Activated CD8-positive, alpha-beta memory T cell treated with anti-CD3 and anti-CD28 coated beads for 36 hours (primary cell): Measurements from ENCODE around the gene ARSG. TPM values are rescaled to one million over a fixed set of nuclear protein-coding genes. Genes with fewer than 3 reads are reported as not detected.
"Not testable (repeated sequence)": the region's sequence is repeated elsewhere in the genome, so short reads cannot be mapped to it uniquely, and the experiment has no call there.

Experiments used
- CTCF ChIA-PET: fragments of 350-600 bp; sonication (Branson Sonifier 250); formaldehyde crosslinking; loops from one replicate; lab custom pipeline; 2021; ENCODE audit warnings: antibody characterized with exemption; lab: Charles Lee
- POLR2A ChIA-PET: fragments of 350-600 bp; sonication (Branson Sonifier 250); formaldehyde crosslinking; loops from one replicate; lab custom pipeline; 2021; ENCODE audit warnings: antibody characterized with exemption; lab: Charles Lee
- total RNA-seq, 2 experiments: library from RNA; stranded (reverse); gene quantifications; one replicate each; pipeline ENCODE4 v1.2.3, GENCODE V29; 2021

The ARSG gene
- total RNA-seq, 2 experiments from 2014 or later: 8.3 to 9.9 TPM

DNA sequence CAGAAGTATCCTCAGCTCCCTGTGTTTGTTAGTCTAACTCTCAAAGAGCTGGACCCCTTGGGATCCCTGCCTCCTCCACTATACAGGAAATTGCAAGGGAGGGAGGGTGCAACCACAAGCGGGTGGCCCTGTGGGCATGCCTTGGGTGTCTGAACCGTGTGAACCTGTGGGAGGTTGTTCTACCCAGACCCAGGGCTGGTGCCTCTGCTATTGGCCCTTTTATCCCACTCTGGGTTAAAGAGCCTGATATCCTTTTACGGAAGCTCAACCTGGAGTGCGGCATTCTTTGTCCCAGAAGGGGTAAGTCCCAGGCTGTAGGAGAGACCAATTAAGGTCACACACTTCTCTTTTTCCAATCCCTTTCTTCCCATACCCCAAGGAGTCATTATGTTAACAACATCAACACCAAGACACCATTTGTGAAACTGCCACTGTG is 53.4 kb downstream of the ARSG start:
- POLR2A ChIA-PET: interaction anchor here (1.3 to 1.7 kb wide), 2 partner anchors 53 to 113 kb away, joined by 4 to 7 read pairs; partner anchors contain the start of gene WIPI1
- CTCF ChIA-PET: interaction anchor here (1.0 to 1.1 kb wide), 2 partner anchors 9 to 172 kb away, joined by 3 read pairs; no protein-coding TSS in a partner anchor

DNA sequence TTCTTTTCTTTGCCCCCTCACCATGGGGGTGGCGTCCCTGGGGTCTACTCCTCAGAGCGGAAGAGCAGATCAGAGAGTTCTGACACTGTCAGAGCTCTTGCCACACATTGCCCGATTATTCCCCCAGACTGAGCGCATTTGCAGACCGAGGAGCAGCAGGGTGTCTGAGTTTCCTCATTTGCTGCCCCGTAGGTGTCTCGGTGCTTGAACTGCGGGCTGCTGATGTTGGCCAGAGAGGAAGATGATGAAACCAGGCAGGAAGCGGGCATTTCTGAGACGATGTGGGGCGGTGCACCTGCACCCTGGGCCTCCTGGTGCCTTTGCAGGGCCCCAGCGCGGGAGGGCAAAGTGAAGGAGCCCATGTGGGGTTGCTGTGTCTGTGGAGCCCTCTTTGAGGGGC is 55.2 kb downstream of the ARSG start:
- CTCF ChIA-PET: interaction anchor here (1.5 to 1.7 kb wide), 2 partner anchors 10 to 118 kb away, joined by 4 read pairs; no protein-coding TSS in a partner anchor

DNA sequence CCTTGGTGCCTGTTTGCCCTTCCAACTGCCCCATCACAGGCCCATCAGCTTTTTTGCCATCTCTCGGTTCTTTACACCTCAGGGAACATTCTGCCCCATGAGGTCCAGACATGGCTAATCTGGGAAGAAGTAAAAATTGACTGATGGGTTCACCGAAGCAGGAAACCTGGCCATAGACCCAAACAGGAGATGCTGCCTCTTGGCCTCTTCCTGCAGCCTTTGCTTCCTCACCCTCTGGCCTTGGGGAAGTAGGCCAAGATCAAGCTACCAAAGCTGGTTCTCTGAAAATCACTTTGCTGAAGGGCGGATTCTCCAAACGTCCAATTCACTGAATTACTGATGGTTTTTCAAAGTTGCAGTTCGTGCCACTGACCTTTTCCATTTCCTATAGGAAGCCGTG is 56.1 kb downstream of the ARSG start:
- ChIA-PET CTCF (interaction anchor here (1.5 to 1.7 kb wide), 2 partner anchors 10 to 118 kb away, joined by 4 read pairs; no protein-coding TSS in a partner anchor), POLR2A (interaction anchor here (0.9 kb wide), 1 partner anchor 56 kb away, joined by 5 read pairs; the partner anchor contains the start of genes ARSG and SLC16A6)

More for the DNA sequence above, 55.2 kb downstream of the ARSG start:
- POLR2A ChIA-PET: interaction anchor here (0.5 to 1.1 kb wide), 2 partner anchors 55 to 72 kb away, joined by 3 read pairs; no protein-coding TSS in a partner anchor

DNA sequence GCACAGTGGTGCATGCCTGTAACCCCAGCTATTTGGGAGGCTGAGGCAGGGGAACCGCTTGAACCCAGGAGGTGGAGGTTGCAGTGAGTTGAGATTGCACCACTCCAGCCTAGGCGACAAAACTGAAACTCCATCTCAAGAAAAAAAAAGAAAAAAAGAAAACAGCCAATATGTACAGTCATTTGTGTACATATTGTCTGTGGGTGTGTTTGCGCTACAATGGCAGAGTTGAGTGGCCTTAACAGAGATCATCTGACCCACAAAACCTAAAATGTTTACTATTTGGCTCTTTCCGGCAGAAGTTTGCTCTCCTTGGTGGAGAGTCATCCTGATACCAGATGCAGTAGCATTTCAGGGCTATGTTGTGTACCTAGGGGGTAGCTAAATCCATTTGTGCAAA is 57.9 kb downstream of the ARSG start:
- POLR2A ChIA-PET: interaction anchor here (2.9 kb wide), 1 partner anchor 58 kb away, joined by 15 read pairs; the partner anchor contains the start of genes ARSG and SLC16A6

DNA sequence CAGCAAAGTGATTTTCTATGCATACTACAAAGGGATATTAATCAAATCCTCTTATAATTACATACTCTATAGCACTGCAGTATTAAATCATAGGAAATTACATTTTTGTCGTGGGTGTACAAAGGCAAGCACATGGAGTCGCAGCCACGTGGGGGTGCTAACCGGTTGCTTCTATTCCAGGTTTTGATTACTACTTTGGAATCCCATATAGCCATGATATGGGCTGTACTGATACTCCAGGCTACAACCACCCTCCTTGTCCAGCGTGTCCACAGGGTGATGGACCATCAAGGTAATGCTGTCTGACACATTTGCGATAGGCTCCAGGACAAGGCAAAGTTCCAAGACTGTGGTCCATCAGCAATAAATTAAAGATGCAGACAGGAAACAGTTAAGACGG is 60.1 kb downstream of the ARSG start:
- POLR2A ChIA-PET: no interaction called here
- CTCF ChIA-PET: no interaction called here

More for the DNA sequence above, 57.9 kb downstream of the ARSG start:
- CTCF ChIA-PET: interaction anchor here (1.2 to 1.6 kb wide), 2 partner anchors 9 to 50 kb away, joined by 3 to 5 read pairs; no protein-coding TSS in a partner anchor

DNA sequence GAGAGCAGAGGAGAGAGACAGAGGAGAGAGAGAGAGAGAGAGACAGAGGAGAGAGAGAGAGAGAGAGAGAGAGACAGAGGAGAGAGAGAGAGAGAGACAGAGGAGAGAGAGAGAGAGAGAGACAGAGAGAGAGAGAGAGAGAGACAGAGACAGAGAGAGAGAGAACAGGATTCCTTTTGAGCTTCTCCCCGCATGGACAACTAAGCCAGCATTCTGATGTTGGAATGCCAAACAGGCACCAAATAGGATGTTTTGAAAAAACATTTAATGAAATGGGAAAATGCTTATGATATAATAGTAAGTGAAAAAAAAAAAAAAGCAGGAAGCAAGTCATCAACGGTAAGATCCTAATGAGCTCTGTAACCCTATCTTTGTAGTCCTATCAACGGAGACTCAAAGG is 60.7 kb downstream of the ARSG start:
- CTCF ChIA-PET: interaction anchor here (0.7 to 1.2 kb wide), 3 partner anchors 31 to 99 kb away, joined by 3 read pairs; no protein-coding TSS in a partner anchor
- POLR2A ChIA-PET: interaction anchor here (0.6 to 0.7 kb wide), 2 partner anchors 60 to 62 kb away, joined by 3 to 4 read pairs; no protein-coding TSS in a partner anchor

DNA sequence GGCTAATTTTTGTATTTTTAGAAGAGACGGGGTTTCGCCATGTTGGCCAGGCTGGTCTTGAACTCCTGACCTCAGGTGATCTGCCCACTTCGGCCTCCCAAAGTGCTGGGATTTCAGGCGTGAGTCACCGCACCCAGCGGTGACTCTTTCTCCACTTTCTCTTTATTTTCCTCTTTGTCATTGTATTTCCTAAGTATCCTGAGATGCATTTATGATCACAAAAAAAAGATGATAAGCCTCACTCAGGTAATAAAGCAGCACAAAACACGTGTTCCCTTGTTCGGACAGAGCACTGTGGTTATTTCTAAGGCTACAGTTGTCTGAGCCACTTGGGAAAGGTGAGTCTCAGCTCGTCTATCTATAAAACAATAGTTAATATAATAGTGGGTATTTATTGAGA is 61.4 kb downstream of the ARSG start:
- CTCF ChIA-PET: interaction anchor here (0.7 to 1.9 kb wide), 4 partner anchors 8 to 100 kb away, joined by 3 to 7 read pairs (median 3); no protein-coding TSS in a partner anchor
- POLR2A ChIA-PET: interaction anchor here (0.6 kb wide), 1 partner anchor 60 kb away, joined by 3 read pairs; no protein-coding TSS in a partner anchor

DNA sequence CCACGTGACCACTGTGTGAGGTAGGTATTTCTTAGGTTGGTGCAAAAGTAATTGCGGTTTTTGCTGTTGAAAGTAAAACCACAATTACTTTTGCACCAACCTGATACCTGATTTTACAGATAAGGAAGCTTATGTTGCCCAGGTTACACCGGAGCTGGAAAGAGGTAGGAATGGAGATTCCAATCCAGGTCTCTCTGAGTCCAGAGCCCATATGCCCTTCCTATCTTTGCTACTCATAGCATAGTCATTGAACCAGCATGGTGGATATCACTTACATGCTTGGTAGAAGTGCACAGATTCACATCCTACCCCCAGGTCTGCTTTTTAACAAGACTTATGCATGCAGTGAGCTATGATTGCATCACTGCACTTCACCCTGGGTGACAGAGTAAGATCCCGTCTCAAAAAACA is 61.8 kb downstream of the ARSG start:
- ChIA-PET CTCF (interaction anchor here (1.2 to 1.9 kb wide), 3 partner anchors 8 to 32 kb away, joined by 3 to 7 read pairs (median 3); no protein-coding TSS in a partner anchor), POLR2A (no interaction called here)

DNA sequence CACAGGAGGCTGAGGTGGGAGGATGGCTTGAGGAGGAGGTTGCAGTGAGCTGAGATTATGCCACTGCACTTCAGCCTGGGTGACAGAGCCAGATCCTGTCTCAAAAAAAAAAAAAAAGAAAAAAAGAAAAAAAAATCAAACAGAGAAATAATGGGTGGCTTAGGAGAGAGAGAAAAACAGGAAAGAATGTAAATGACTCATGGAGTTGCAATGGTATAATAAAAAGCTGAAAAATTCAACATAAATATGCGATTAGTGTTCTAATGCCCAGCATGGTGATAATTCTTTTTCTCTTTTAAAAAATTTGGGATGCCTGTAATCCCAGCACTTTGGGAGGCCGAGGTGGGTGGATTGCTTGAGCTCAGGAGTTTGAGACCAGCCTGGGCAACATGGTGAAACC is 63.0 kb downstream of the ARSG start:
- ChIA-PET CTCF (interaction anchor here (0.9 to 1.0 kb wide), 2 partner anchors 45 to 153 kb away, joined by 3 read pairs; no protein-coding TSS in a partner anchor), POLR2A (interaction anchor here (0.7 to 1.2 kb wide), 4 partner anchors 39 to 173 kb away, joined by 3 to 5 read pairs (median 4); partner anchors contain the start of genes ARSG and SLC16A6)

DNA sequence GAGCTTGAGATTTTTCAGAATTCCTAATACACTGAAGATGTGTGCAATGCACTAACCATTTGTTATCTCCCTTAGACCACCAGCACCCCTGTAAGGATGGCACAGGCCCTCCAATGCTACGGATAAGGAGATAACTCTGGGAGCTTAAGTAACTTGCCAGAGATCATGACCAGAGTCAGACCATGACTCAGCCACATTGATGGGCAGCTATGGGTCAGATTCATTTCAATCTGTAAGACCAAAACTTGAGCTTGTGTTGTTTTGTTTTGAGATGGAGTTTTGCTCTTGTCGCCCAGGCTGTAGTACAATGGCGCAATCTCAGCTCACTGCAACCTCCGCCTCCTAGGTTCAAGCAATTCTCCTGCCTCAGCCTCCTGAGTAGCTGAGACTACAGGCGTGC is 63.8 kb downstream of the ARSG start:
- CTCF ChIA-PET: interaction anchor here (1.0 kb wide), 1 partner anchor 44 kb away, joined by 3 read pairs; no protein-coding TSS in a partner anchor

DNA sequence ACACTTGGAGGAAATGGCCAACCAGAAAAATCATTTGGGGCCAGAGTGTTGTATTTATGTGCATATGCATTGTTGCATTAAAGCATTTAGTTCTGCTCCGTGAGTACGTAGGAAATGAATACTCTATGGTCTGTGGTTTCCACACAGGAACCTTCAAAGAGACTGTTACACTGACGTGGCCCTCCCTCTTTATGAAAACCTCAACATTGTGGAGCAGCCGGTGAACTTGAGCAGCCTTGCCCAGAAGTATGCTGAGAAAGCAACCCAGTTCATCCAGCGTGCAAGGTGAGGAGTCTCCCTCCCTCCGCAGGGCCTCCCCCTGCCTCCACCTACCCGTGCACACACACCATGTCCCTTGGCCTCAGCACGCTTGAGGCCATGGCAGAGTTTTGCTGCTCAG is 65.2 kb downstream of the ARSG start:
- ChIA-PET POLR2A (interaction anchor here (1.4 kb wide), 1 partner anchor 66 kb away, joined by 6 read pairs; the partner anchor contains the start of genes ARSG and SLC16A6), CTCF (interaction anchor here (0.6 to 1.1 kb wide), 4 partner anchors 10 to 226 kb away, joined by 3 to 4 read pairs (median 3); no protein-coding TSS in a partner anchor)

More for the DNA sequence above, 63.8 kb downstream of the ARSG start:
- POLR2A ChIA-PET: interaction anchor here (0.6 to 1.2 kb wide), 4 partner anchors 58 to 107 kb away, joined by 3 to 5 read pairs (median 4); partner anchors contain the start of genes ARSG and SLC16A6

DNA sequence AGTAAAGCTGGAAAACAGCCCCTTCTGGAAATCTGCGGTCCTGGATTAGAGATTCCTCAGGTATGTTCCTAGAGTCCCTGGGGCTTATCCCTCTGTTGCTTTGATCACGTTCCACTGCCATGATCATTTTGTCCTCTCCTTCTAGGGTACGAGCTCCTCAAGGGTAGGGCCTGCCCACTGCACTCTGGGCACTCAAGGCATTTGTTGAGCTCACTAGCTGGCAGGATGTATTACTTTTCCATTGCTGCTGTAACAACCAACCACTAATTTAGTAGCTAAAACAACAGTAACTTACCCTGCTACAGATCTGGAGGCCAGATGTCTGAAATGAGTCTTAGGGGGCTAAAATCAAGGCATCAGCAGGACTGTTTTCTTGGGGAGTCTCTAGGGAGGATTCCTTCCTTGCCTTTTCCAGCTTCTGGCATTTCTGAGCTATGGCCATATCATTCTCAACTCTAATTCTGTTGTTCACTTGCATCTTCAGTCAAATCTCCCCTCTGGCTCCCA is 65.7 kb downstream of the ARSG start:
- POLR2A ChIA-PET: interaction anchor here (1.4 kb wide), 1 partner anchor 66 kb away, joined by 6 read pairs; the partner anchor contains the start of genes ARSG and SLC16A6
- CTCF ChIA-PET: interaction anchor here (0.6 to 1.1 kb wide), 4 partner anchors 10 to 226 kb away, joined by 3 to 4 read pairs (median 3); no protein-coding TSS in a partner anchor

DNA sequence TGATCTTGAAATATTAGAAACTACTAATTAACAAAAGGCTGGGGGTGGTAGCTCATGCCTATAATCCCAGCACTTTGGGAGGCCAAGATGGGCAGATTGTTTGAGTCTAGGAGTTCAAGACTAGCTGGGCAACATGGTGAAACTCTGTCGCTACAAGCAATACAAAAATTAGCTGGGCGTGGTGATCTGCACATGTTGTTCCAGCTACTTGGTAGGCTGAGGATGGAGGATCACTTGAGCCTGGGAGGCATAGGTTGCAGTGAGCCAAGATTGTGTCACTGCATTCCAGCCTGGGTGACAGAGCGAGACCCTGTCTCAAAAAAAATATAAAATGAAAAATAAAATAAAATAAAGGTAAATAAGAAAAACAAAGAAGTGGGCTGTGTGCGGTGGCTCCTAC is 66.6 kb downstream of the ARSG start:
- ChIA-PET POLR2A (interaction anchor here (1.4 kb wide), 1 partner anchor 67 kb away, joined by 6 read pairs; the partner anchor contains the start of genes ARSG and SLC16A6), CTCF (interaction anchor here (1.2 kb wide), 1 partner anchor 8 kb away, joined by 3 read pairs; no protein-coding TSS in a partner anchor)

DNA sequence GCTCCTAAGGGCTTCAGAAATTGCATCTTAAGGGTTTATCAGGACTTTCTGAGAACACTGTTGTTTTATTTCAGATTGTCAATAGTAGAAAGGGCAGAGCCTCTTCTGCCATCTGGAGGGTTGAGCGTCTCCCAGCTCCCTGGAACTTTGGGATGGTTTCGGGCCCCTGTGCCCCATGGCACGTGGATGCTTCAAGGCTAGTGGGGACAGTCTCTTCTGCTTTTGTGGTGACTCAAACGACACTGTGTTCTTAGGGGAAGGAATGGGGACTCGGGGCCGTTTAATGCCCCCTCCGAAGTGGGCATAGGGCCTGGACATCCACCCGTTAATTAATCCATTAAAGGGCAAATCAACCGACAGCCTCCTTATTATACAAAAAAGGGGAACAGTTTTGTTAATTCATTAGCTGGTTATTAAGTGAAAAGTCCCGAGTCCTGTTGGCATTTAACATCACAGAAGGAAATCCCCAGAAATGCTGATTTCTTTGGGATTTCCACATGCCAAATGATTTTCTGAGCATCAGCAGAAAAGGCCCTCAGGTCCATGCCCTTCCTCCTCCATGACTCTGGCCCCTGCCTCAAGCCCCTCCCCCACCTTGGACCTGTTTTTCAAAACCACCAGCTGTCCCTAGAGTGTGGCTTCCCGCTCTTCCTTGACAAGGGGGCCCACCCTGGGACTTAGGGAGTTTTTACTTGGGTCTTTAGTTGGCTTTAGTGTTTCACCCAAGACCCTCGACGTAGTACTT is 68.7 kb downstream of the ARSG start:
- POLR2A ChIA-PET: no interaction called here

DNA sequence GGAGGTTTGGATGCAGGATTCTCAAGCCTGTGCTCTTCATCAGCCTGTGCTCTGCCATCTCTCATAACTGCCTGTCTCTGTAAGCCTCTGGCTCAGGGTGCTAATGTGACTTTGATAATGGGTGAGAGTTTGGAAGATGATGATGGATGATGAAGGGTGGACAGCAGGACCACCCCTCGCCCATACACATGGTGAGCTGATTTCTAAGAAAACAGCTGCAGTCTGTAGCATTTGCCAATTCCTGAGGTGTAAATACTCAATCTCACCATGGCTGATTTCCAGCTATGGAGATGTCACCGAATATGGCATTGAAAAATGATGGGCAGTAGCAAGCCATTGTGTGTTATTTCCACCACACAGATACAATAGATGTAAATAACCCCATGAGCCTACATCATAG is 74.2 kb downstream of the ARSG start:
- ChIA-PET CTCF (no interaction called here), POLR2A (no interaction called here)

More for the DNA sequence above, 68.7 kb downstream of the ARSG start:
- CTCF ChIA-PET: no interaction called here

DNA sequence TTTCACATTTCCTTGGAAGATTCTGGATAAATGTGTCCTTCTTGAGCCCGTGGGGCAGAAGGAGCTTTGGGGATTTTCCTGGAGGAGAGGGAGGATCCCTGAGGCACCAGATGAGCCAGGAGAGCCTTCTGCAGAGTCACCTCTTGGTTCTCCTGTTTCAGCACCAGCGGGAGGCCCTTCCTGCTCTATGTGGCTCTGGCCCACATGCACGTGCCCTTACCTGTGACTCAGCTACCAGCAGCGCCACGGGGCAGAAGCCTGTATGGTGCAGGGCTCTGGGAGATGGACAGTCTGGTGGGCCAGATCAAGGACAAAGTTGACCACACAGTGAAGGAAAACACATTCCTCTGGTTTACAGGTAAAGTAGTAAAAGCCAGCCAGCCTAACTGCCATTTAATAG is 77.1 kb downstream of the ARSG start:
- POLR2A ChIA-PET: no interaction called here
- CTCF ChIA-PET: no interaction called here

DNA sequence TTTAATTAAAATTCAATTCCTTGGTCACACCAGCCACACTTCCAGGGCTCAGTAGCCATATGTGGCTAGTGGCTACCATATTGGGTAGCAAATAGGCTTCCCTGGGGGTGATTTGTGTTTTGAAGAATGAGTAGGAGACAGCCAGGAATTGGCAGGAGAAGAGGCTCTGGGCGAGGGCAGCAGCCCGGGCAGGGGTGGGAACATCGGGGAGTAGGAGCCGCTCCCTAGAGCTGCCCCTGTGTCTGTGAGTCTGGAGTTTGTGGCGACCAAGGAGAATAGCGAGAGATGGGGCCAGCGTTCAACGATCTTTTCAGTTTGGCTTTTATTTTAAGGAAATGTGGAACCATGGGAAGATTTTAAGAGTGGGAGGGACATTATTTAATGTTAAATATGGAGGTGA is 84.3 kb downstream of the ARSG start:
- ChIA-PET POLR2A (no interaction called here), CTCF (no interaction called here)

DNA sequence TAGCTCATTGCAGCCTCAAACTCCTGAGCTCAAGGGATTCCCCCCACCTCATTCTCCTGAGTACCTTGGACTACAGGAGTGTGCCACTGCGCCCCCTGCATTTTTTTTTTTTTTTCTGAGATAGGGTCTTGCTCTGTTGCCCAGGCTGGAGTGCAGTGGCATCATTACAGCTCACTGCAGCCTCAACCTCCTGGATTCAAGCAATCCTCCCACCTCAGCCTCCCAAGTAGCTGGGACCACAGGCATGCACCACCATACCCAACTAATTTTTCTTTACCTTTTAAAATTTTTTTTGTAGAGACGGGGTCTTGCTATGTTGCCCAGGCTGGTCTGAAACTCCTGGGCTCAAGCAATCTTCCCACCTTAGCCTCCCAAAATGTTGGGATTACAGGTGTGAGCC is 84.9 kb downstream of the ARSG start:
- CTCF ChIA-PET: not testable (repeated sequence)
- POLR2A ChIA-PET: interaction anchor here (0.6 kb wide), 1 partner anchor 193 kb away, joined by 4 read pairs; no protein-coding TSS in a partner anchor
